Dendritic cell treated with granulocyte-macrophage colony-stimulating factor and Interleukin-4, amounts not matched to agents 40 ng/mL and 50 ng/mL, for 4 days (primary cell): ENCODE results near the gene TYW1.
"Not testable (repeated sequence)": the region's sequence is repeated elsewhere in the genome, so short reads cannot be mapped to it uniquely, and the experiment has no call there.

Experiments used
- H3K27ac Mint-ChIP-seq: one replicate; pipeline ENCODE4 v1.8.0; 2022; ENCODE audit warnings: mild to moderate bottlenecking, mixed read lengths
- H3K27me3 Mint-ChIP-seq: one replicate; pipeline ENCODE4 v1.8.0; 2022; ENCODE audit warnings: mild to moderate bottlenecking, mixed read lengths
- H3K36me3 Mint-ChIP-seq: one replicate; pipeline ENCODE4 v1.8.0; 2022; ENCODE audit warnings: low read depth, mixed read lengths
- H3K4me1 Mint-ChIP-seq: one replicate; pipeline ENCODE4 v1.8.0; 2022; ENCODE audit warnings: low read depth, mixed read lengths
- H3K4me3 Mint-ChIP-seq: one replicate; pipeline ENCODE4 v1.8.0; 2022; ENCODE audit warnings: mild to moderate bottlenecking, moderate library complexity, mixed read lengths
- H3K9me3 Mint-ChIP-seq: one replicate; pipeline ENCODE4 v1.8.0; 2022; ENCODE audit warnings: mixed read lengths
- intact Hi-C: fragments of 100-400 bp; cut with micrococcal nuclease; formaldehyde crosslinking; loops from one replicate; pipeline ENCODE4 v1.15.0; 2022

The TYW1 gene

DNA sequence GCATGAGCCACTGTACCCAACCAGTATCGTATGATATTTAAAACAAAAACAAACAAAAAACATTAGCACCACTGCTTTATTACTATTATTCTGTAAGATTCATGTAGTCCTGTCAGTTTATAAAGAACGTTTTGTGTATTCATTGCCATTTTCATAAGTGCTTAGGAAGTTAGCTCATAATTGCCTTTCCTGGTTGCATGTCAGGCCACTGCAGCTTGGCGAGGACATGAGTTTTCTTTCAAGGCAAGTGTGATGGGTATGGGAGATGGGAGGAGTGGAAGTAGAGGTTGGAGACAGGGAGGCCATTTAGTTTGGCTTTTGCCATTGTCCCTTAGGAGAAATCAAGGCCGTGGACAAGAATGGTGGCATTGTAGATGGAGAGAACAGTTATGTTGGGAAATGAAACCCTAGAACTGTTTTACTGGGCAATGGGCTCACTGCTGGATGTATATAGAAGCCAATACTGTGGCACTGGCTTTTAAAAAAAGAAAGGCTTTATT, 48.9 kb downstream of the TYW1 start:
- Mint-ChIP-seq H3K27me3 (no peaks in the 10 kb centered on the region), H3K4me1 (peaks cover 14% of the 10 kb centered on the region), H3K4me3 (no peak overlapping the region), H3K27ac (no peak overlapping the region), H3K36me3 (peaks cover 36% of the 10 kb centered on the region), H3K9me3 (no peaks in the 10 kb centered on the region)
- intact Hi-C loops: no loop called here

DNA sequence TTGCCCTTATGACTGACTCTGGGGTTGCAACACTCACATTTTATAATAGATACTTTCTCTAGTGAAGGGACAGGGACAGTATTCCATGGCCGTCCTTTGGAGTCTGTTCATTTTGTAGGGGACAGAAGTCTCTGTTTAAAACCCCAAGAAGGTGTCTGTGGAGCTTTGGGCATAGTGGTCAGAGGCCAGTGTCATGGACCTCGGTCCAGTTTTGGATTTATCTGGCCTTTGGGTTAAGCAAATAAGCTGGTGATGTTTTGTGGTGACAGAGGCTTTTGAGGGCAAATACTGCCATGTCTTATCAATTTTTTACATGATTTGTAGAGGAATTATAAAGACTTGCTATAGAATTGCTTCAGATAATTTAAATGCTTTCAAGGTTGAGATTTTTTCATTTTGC, 50.2 kb downstream of the TYW1 start:
- peaks cover 48% of the 10 kb centered on the region for H3K36me3 Mint-ChIP-seq
- H3K27me3 Mint-ChIP-seq, H3K4me3 Mint-ChIP-seq, H3K9me3 Mint-ChIP-seq, intact Hi-C loops, H3K27ac Mint-ChIP-seq: not testable (repeated sequence)
- peaks cover 14% of the 10 kb centered on the region for H3K4me1 Mint-ChIP-seq

- H3K4me3 Mint-ChIP-seq, intact Hi-C loops, H3K4me1 Mint-ChIP-seq, H3K27ac Mint-ChIP-seq, H3K27me3 Mint-ChIP-seq, H3K9me3 Mint-ChIP-seq: not testable (repeated sequence)
- H3K36me3 Mint-ChIP-seq: peaks cover 71% of the 10 kb centered on the region
Measured at GRCh38 chr7:67049908-67050307, 53.3 kb downstream of the TYW1 start.

DNA sequence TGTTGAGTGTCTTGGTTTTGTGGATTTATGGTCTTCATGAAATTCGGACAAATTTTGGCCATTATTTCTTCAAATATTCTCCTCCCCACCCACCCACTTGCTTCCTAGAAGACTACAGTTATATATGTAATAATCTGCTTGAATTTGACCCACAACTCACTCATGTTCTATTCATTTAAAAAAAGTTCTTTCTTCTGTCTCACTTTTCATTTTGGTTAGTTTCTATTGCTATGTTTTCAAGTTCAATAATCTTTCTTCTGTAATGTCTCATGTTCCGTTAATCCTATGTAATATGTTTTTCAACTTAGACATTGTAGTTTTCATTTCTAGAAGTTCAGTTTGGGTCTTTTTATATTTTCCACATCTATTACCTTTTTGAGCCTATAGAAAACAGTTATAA, 55.5 kb downstream of the TYW1 start:
- peaks cover 78% of the 10 kb centered on the region for H3K36me3 Mint-ChIP-seq
- H3K4me1 Mint-ChIP-seq, H3K9me3 Mint-ChIP-seq, H3K4me3 Mint-ChIP-seq, H3K27ac Mint-ChIP-seq, H3K27me3 Mint-ChIP-seq, intact Hi-C loops: not testable (repeated sequence)

- Mint-ChIP-seq H3K4me3 (no peak overlapping the region), H3K9me3 (no peaks in the 10 kb centered on the region), H3K27ac (no peak overlapping the region), H3K27me3 (no peaks in the 10 kb centered on the region), H3K36me3 (peaks cover 82% of the 10 kb centered on the region), H3K4me1 (no peaks in the 10 kb centered on the region)
- intact Hi-C loops: no loop called here
Measured at GRCh38 chr7:67056683-67057082, 60.0 kb downstream of the TYW1 start.

DNA sequence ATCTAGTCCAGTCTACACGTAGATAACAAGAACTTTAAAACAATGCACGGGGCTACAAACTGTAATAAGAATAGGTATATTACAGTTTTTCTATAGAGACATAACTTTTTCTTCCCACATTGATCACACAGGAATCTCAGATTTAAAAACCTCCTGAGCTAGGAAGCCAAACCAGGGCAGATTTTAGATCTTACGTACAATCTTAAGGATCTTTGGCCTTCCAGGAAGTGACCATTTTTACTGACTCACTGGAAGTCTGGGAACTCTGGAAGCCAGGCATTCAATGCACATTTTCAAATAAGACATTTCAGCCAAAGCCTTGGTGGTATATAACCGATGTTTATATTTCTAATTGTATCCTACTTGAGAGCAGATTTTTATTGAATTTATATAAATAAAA, 64.7 kb downstream of the TYW1 start:
- H3K9me3 Mint-ChIP-seq, H3K27ac Mint-ChIP-seq, H3K4me1 Mint-ChIP-seq, H3K4me3 Mint-ChIP-seq, H3K27me3 Mint-ChIP-seq, intact Hi-C loops: not testable (repeated sequence)
- peaks cover 83% of the 10 kb centered on the region for H3K36me3 Mint-ChIP-seq

DNA sequence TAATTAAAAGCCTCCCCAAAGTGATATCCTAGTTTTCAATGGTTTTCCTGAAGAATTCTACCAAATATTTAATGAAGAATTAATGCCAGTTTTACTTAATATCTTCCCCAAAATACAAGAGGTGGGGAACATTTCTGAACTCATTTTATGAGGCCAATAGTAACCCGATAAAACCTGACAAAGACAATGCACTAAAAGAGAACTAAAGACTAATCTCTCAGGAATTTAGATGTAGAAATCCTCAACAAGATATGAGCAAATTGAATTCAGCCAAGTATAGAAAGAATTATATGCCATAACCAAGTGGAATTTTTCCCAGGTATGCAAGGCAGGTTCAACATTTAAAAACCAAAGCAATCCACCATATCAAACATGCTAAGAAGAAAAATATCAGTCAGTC, 66.2 kb downstream of the TYW1 start:
- H3K27me3 Mint-ChIP-seq, H3K4me1 Mint-ChIP-seq, H3K4me3 Mint-ChIP-seq, H3K9me3 Mint-ChIP-seq, H3K27ac Mint-ChIP-seq, intact Hi-C loops: not testable (repeated sequence)
- H3K36me3 Mint-ChIP-seq: peaks cover 83% of the 10 kb centered on the region

DNA sequence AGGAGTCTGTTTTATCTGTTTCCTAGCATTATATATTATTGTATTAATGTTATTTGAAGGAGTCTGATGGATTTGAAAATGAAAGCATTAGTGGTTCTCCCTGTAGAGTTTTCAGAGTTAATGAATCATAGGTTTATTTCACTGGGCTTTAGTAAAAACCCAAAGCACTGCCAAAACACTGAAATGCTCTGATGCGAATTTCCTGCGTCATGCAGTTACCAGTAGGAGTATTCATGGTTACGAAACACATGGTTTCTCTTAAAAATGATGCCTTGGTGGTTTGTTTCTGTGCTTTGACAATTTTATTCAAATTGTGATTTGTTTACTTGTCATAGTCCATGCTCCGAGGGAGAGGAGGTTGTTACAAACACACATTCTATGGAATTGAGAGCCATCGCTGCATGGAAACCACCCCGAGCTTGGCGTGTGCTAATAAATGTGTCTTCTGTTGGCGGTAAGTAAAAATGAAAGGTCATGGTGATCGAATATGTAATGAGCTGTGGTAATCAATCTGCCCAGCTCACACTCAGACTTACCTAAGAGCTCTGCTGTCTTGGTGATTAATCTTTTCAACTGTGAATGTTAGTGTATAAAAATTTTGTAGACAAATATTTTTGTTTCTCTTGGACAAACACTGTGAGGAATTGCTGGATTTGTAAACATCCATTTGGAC, 70.5 kb downstream of the TYW1 start:
- H3K9me3 Mint-ChIP-seq: peaks cover 35% of the 10 kb centered on the region
- H3K4me3 Mint-ChIP-seq, H3K27me3 Mint-ChIP-seq, H3K4me1 Mint-ChIP-seq, intact Hi-C loops, H3K27ac Mint-ChIP-seq: not testable (repeated sequence)
- peaks cover 86% of the 10 kb centered on the region for H3K36me3 Mint-ChIP-seq

- H3K4me1 Mint-ChIP-seq, intact Hi-C loops, H3K27ac Mint-ChIP-seq, H3K4me3 Mint-ChIP-seq, H3K27me3 Mint-ChIP-seq: not testable (repeated sequence)
- Mint-ChIP-seq H3K36me3 (peaks cover 98% of the 10 kb centered on the region), H3K9me3 (peaks cover 50% of the 10 kb centered on the region)
Measured at GRCh38 chr7:67076120-67076519, 79.5 kb downstream of the TYW1 start.

DNA sequence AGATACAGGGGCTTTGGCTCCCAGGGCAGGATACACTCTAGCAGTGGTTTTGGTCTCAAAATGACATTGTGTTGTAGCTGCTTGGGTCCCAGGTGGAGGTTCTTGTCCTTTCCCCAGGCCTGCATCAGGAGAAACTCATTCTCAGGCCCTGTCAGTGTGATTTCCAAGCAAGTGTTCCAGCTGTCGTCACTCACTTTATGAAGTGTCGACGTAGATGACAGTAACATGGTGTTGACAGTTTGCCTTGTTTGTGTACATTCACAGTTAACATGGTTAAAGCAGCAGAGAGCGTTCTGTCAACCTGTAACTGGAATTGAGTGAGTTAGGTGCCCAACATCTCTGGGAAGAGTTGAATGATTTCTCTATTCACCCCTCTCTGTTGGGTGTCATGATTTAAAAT, 86.2 kb downstream of the TYW1 start:
- not testable (repeated sequence) for H3K27me3 Mint-ChIP-seq, H3K27ac Mint-ChIP-seq
- peaks cover 87% of the 10 kb centered on the region for H3K36me3 Mint-ChIP-seq

GRCh38 chr7:67089261-67089660, 92.6 kb downstream of the TYW1 start:
- H3K4me1 Mint-ChIP-seq, H3K27me3 Mint-ChIP-seq, intact Hi-C loops, H3K9me3 Mint-ChIP-seq, H3K4me3 Mint-ChIP-seq, H3K27ac Mint-ChIP-seq: not testable (repeated sequence)
- peaks cover 60% of the 10 kb centered on the region for H3K36me3 Mint-ChIP-seq

More for the DNA sequence above, 86.2 kb downstream of the TYW1 start:
- H3K4me3 Mint-ChIP-seq, intact Hi-C loops, H3K4me1 Mint-ChIP-seq: not testable (repeated sequence)
- peaks cover 37% of the 10 kb centered on the region for H3K9me3 Mint-ChIP-seq

- not testable (repeated sequence) for H3K27ac Mint-ChIP-seq
Measured at GRCh38 chr7:67091053-67091452, 94.4 kb downstream of the TYW1 start.

GRCh38 chr7:67098031-67098430, 101.4 kb downstream of the TYW1 start:
- H3K4me1 Mint-ChIP-seq, H3K9me3 Mint-ChIP-seq, H3K27me3 Mint-ChIP-seq, H3K4me3 Mint-ChIP-seq, H3K27ac Mint-ChIP-seq, intact Hi-C loops: not testable (repeated sequence)
- peaks cover 63% of the 10 kb centered on the region for H3K36me3 Mint-ChIP-seq

More at GRCh38 chr7:67091053-67091452, 94.4 kb downstream of the TYW1 start:
- H3K27me3 Mint-ChIP-seq, H3K4me3 Mint-ChIP-seq, intact Hi-C loops, H3K4me1 Mint-ChIP-seq, H3K9me3 Mint-ChIP-seq: not testable (repeated sequence)
- peaks cover 59% of the 10 kb centered on the region for H3K36me3 Mint-ChIP-seq

- intact Hi-C loops: not testable (repeated sequence)
- H3K36me3 Mint-ChIP-seq: peaks cover 74% of the 10 kb centered on the region
Measured at GRCh38 chr7:67099406-67099805, 102.8 kb downstream of the TYW1 start.

GRCh38 chr7:67100038-67100437, 103.4 kb downstream of the TYW1 start:
- H3K27me3 Mint-ChIP-seq, intact Hi-C loops, H3K4me3 Mint-ChIP-seq, H3K4me1 Mint-ChIP-seq, H3K27ac Mint-ChIP-seq: not testable (repeated sequence)
- peaks cover 68% of the 10 kb centered on the region for H3K36me3 Mint-ChIP-seq
- peaks cover 13% of the 10 kb centered on the region for H3K9me3 Mint-ChIP-seq

More at GRCh38 chr7:67099406-67099805, 102.8 kb downstream of the TYW1 start:
- H3K4me1 Mint-ChIP-seq, H3K27ac Mint-ChIP-seq, H3K4me3 Mint-ChIP-seq, H3K27me3 Mint-ChIP-seq: not testable (repeated sequence)
- H3K9me3 Mint-ChIP-seq: peaks cover 12% of the 10 kb centered on the region
